ENCODE data around the gene OR1S1.
"Not testable (repeated sequence)": the region's sequence is repeated elsewhere in the genome, so short reads cannot be mapped to it uniquely, and the experiment has no call there.

Gene OR1S1

DNA sequence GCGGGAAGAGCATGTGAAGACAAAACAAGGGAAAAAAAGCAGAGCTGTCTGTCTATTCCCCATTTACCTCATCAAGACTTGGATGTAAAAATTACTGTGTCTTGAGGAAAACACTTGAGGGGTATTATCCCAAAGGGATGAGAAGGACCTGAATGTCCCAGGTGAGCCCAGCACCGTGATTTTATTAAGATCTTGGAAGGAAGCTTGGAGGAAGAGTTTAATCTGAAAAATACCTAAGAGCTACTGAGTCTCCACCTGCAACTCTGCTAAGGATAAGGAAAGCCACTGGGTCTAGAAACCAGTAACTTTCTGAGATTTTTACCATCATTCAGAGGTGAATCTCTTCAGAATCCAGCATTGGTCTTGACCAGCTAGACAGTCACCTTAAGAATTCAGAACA lies at the start of gene OR1S1:
TSS of gene OR1S1 (plus strand) at position 301 of the 400 bp plus-strand sequence.
- DNase-seq: not testable (repeated sequence)

DNA sequence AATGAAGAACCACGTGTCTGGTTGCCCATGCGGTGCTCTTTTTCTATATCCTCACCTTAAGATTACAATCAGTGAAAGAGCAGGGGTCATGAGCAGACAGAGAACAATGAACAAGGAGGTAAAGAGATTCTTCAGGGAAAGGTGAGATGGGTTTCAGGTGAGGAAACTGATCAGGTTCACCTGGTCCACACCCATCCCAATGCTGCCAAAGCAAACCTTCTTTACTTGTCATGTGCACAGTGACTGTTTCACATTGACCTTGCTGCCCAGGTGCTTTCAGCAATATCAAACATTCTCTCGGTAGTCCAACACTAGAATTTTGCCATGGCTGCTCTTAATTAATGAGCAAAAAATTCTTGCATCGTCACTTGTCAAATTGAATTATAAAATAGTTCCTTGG lies 48.1 kb upstream of the OR1S1 start:
- no peak for DNase-seq

DNA sequence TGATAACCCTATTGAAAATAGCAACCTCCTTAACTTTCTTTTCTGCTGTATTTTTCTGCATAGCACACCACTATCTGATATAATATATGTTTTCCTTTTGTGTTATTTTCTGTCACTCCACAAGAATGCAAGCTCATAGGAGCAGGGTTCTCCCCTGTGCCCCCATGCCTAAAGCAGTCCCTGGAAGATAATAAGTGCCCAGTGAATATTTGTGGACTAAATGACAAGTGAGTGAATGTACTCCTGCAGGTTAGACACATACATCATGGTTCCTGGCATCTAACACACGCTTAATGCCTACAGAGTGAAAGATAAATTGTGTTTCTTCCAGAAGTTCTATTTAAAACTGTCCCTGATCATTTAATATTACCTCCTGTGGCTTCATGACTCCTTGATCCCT lies 47.5 kb upstream of the OR1S1 start:
- no peak for DNase-seq

DNA sequence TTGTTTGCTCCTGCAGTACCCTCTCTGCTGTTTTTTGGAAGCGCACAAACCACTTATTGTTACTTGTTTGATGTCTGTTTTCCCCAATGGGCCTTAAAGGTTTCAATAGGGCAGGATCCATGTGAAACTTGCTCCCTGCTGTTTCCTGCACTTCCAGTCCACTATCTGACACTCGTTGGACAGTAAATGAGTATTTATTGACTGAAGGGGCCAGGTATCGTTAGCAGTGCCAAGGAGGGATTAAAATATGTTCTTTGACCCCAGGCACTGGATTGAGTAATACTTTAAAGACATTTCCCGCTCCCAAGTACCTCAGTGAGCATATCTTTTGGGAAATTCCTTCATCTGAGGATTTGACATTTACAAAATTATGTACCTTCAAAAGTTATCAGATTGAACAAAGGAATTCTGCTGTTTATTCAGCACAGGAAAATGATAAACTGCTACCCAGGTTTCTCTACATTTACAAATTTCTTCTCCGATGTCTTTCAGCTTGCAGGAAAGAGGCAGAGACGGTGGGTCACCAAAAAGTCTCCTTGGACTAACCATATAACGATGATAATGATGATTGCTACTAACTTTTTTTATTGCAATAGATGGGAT lies 46.9 kb upstream of the OR1S1 start:
- DNase-seq: no peak

DNA sequence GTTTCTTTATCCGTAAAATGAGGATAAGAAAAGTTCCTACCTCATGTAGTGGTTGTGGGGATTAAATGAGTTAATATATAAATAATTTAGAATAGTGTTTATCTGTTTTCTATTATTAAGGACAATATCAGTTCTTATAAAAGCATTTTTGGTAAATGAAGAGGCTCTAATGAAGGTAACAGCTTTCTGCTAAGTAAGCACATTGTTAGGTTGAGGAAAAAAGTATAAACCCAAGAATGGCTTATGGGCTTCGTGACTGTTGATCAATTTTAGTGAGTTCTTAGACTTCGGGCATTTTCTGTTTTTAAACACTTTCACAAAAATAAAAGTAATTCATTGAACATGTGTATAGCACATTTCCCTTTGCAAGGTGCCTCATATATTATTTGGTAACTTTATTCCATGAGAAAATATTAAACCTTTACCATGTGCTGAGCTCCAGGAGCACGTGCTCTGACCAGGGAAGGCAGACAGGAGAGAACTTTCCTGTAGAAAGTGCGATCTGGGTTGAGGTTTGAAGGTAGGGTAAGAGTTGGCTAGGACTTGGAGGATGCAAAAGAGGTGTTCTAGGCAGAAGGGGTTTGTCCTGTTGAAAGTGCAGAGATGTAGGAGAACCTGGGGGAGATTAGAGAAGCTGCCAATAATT lies 35.0 kb upstream of the OR1S1 start:
- DNase-seq: no peak

DNA sequence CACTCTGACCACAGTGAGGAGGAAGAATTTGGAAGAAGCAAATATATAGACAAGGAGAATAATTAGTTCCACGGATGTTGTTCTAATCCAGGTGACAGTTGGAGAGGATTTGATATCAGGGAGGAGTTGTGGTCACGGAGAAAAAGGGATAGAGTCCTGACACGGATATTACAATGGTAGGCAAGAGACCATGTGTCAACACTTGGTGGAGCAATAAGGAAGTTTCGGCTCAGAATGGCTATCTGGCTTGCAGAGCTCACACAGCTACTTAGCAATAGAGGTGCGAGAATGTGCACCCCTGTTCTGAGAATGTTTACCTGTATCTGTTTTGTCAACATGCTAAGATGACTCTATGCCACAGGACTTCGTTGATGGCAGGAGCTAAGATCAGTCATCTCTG lies 34.1 kb upstream of the OR1S1 start:
- DNase-seq: no peak

DNA sequence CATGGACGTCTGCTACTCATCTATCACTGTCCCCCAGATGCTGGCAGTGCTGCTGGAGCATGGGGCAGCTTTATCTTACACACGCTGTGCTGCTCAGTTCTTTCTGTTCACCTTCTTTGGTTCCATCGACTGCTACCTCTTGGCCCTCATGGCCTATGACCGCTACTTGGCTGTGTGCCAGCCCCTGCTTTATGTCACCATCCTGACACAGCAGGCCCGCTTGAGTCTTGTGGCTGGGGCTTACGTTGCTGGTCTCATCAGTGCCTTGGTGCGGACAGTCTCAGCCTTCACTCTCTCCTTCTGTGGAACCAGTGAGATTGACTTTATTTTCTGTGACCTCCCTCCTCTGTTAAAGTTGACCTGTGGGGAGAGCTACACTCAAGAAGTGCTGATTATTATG lies 32.9 kb upstream of the OR1S1 start:
- DNase-seq: no peak

DNA sequence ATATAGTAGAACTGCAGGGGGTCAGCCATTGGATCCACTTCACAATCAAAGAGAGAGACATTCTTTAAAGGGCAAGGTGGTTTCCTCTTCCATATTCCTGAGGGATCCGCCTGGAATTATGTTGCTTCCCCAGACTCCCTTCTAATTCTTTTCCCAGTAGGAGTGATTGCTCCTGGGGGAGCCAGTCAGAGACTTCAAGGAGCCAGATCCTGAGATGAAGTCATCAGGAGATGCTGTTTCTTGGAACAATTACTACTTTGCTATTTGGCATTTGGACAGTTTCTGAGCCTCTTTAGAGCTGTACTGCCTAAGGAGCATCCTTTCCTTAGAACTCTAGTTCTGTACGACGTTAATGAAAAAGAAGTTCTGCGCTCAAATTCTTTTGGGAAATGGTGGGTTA lies 25.6 kb upstream of the OR1S1 start:
- DNase-seq: no peak

DNA sequence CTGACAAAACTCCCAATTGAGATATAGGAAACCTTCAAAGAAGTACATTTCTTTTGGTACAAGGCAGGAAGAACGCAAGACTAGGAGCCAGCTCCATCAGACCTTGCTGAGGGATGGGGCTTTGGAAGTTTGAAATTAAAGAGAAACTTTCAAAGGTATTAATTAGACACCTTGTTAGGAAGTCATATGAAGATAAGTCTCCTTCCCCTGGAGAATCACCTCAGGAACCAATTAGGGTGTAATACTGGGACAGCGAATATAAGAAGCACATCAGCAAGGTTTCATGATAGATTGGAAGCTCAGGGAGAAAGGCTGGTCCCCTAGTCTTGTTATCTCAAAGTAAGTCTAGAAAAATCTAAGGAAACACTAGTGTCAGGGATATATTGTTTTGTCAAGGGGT lies 23.8 kb upstream of the OR1S1 start, which contains the start of gene OR9Q2:
TSS of gene OR9Q2 (plus strand) at position 301 of the 400 bp plus-strand sequence. CDS start 1,421 bp downstream, outside the sequence.
- no peak for DNase-seq

DNA sequence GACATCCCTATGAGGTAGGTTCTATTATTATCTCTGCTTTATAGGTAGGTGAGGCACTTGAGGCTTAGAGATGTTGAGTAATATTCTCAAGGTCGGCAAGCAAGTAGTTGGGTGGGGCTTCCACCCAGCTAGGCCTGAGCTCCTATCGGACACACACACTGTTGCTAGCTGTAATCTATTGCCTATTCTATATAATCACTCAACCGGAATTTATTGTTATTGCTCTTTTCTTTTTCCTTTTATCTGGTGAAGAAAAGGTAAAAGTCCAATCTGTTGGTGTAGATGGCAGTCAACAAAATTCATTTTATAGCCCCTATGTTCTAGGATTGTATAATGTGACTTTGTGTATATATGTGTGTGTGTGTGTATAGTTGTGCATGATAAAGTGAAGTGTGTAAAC lies 20.3 kb upstream of the OR1S1 start:
- DNase-seq: no peak

DNA sequence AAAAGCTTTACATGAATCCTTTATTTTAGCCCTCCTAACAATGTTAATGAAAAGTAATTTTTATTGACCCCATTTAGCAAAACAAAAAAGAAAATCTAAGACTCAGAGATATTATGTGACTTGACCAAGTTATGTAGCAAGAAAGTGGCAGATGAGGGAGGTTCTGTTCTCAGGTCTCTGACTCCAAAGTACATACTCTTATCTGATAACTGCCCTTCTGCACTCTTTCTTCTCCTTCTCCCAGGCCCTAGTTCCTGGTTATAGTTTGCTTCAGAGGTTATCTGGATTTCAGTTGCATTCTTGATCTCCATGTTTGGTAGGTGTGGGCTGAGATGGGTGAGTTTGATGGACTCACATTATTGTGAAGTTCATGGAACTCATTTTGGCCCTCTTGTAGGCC lies 19.1 kb upstream of the OR1S1 start:
- no peak for DNase-seq

DNA sequence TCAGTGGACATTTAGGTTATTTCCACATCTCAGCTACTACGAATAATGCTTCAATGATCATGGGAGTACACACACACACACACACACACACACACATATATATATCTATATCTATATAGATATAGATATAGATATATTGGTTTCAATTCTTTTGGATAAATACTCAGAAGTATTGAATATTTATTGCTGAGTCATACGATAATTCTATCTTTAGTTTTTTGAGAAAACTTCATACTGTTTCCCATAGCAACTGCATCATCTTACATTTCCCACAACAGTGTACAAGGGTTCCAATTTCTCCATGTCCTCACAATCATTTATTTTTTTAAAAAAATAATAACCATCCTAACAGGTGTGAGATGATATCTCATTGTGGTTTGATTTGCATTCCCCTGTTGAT lies 16.6 kb upstream of the OR1S1 start:
- no peak for DNase-seq

DNA sequence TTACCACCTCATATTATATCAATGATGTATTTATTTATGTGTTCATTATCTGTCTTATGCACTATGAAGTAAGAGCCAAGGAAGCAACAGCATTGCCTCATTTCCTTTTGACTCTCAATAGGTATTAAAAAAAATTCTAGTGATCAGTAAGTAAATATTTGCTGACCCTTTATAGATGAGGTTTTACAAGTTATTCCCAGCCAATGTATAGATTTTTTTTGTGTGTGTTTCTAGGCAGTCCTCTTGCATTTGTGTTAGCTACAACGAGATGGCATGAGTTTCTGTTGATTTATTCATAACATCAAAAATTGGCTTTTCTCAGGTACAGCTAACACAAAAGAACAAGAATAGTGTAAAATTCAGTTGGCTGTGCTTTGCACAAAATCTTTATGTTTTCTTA lies 13.2 kb upstream of the OR1S1 start:
- no peak for DNase-seq

DNA sequence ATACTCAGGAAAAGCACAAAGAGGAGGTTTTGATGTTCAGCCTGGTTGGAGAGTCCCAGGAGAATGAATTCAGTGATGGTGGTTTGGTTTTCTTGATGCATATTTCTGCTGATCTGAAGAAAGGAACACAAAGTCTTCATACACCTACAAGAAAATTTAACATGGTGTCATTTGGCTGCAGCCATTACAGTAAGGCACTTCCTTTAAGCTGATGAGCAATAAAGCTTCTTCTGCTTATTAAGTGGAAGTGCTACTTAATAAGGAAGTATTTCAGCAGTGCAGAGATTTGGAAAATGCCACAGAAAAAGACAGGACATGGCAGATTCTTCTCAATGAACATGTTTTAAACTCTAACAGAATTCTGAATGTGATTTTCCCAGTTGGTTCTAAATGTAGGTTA lies 8.5 kb upstream of the OR1S1 start, which contains the start of gene OR1S2:
TSS of gene OR1S2 (minus strand) at position 101 of the 400 bp plus-strand sequence. CDS start at position 101, 0 bp downstream.
- no peak for DNase-seq

DNA sequence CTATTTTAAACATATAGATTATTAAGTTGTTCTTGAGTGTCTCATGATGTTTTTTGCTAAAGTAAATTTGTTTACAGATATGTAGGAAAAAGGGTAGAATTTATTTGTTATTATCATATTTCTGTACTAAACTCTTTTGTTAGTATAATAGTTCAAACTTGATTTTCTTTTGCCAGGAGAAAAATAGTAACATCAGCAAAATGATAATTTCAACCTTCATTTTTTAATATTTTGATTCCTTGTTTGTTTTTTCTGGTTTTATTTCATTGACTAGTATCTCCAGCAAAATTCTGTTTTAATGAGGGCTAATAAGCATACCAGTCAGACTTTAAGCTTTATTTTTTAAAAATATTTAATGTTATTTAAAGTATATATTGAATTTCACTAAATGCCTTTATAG lies 4.0 kb downstream of the OR1S1 start:
- DNase-seq: no peak

DNA sequence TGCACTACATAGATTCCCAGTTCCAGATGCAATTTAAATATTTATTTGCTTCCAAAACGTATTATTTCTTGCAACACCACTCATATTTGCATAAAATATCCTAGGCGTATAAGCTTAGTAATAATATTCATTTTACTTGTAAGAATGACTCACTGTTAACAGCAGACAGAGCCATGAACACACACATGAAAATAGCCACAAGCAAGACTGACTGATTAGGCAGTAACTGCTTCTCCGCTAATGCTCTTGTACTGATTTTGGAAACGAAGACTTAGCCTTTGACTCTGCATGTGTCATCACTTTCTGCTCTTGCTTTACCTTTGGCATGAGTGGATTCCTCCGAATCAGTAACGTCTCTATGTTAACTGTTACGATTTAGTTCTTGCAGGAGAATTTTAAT lies 10.2 kb downstream of the OR1S1 start:
- DNase-seq: no peak

DNA sequence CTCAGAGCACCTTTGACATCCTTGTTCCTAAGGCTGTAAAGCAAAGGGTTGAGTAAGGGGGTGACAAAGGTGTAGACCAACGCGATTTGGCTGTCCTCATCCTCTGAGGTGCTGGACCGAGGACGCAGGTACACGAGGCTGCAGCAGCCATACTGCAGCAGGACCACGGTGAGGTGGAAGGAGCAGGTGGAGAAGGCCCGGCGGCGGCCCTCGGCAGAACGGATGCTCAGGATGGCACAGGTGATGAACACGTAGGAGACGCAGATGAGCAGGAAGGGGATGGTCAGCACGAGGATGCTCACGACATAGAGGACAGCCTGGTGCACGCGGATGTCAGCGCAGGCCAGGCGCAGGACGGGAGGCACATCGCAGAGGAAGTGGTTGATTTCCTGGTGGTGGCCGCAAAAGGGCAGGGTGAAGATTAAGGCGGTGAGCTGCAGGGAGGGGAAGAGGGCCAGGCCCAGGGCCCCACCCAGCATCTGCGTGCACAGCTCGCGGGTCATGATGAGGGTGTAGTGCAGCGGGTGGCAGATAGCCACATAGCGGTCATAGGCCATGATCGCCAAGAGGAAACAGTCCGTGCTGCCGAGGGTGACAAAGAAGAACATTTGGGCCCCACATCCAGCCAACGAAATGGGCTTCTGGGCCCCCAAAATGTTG lies 15.6 kb downstream of the OR1S1 start:
- DNase-seq: no peak

DNA sequence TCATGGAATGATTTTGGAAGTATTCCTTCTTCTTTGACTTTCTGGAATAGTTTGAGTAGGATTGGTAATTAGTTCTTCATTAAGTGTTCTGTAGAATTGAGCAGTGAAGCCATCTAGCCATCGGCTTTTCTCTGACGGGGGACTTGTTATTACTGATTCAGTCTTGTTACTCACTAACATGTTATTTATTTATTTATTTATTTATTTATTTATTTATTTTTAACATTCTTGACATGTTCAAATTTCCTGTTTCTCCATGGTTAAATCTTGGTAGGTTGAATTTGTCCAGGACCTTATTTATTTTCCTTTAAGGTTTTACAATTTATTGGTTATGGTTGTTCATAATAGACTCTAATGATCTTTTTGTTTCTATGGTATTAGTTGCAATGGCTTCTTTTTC lies 31.4 kb downstream of the OR1S1 start:
- DNase-seq: no peak

DNA sequence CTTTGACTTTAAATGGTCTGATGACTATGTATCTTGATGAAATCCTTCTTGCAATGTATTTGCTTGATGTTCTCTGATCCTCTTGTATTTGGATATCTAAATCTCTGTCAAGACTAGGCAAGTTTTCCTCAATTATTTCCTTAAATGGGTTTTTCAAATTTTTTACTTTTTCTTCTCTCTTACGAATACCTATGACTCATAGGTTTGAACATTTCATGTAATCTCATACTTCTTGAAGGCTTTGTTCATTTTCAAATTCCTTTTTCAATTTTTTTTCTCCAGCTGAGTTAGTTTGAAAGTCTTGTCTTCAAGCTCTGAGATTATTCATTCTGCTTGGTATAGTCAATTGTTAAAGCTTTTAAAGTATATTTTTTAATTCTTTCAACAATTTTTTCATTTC lies 42.4 kb downstream of the OR1S1 start:
- DNase-seq: no peak

DNA sequence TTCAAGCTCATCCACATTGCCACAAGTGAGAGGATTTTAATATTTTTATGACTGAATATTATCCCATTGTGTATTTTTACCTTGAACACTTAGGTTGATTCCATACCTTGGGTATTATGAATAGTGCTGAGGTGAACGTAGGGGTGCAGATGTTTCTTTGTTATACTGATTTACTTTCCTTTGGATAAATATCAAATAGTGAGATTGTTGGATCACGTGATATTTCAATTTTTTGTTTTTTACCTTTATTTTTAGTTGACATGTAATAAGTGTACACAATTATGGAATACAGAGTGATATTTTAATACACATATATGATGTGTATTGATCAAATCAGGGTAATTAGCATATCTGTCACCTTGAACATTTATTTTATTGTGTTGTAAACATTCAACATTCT lies 47.5 kb downstream of the OR1S1 start:
- DNase-seq: no peak
